H9 (cell line): ENCODE results near the gene CCDC93. TPM values are rescaled to one million over a fixed set of nuclear protein-coding genes. Genes with fewer than 3 reads are reported as not detected.

ENCODE experiments used
- DNase-seq: peaks from one replicate; pipeline ENCODE4 v3.0.0-alpha.2; 2017
- H2AFZ ChIP-seq: one replicate; pipeline ENCODE4 v1.6.1; 2013; ENCODE audit warnings: mild to moderate bottlenecking, low read length, control low read depth, moderate library complexity
- H2AK5ac ChIP-seq: 2 replicates; pipeline ENCODE4 v1.6.1; 2013; ENCODE audit warnings: low read length, control low read depth, mixed read lengths; ENCODE audit not compliant: insufficient read length
- H2BK120ac ChIP-seq: one replicate; pipeline ENCODE4 v1.6.1; 2013; ENCODE audit warnings: low read depth, mild to moderate bottlenecking, low read length, control low read depth, inconsistent platforms; ENCODE audit not compliant: poor library complexity, severe bottlenecking
- H2BK12ac ChIP-seq: 2 replicates; pipeline ENCODE4 v1.6.1; 2013; ENCODE audit warnings: low read length, control low read depth, mixed read lengths, low read depth; ENCODE audit not compliant: insufficient read length
- H2BK15ac ChIP-seq: 2 replicates; pipeline ENCODE4 v1.6.1; 2013; ENCODE audit warnings: low read depth, low read length, control low read depth
- H2BK20ac ChIP-seq: one replicate; pipeline ENCODE4 v1.6.1; 2013; ENCODE audit warnings: low read depth, mild to moderate bottlenecking, low read length, control low read depth, inconsistent platforms; ENCODE audit not compliant: poor library complexity, severe bottlenecking
- H2BK5ac ChIP-seq: 2 replicates; pipeline ENCODE4 v1.6.1; 2013; ENCODE audit warnings: low read length, control low read depth, mixed read lengths; ENCODE audit not compliant: insufficient read length
- H3K14ac ChIP-seq: 2 replicates; pipeline ENCODE4 v1.6.1; 2013; ENCODE audit warnings: low read length, control low read depth; ENCODE audit not compliant: insufficient read depth
- H3K18ac ChIP-seq: 2 replicates; pipeline ENCODE4 v1.6.1; 2013; ENCODE audit warnings: low read depth, mild to moderate bottlenecking, mixed read lengths, low read length, control low read depth; ENCODE audit not compliant: insufficient read length
- H3K23ac ChIP-seq: 2 replicates; pipeline ENCODE4 v1.6.1; 2013; ENCODE audit warnings: low read length, control low read depth, mixed read lengths, low read depth; ENCODE audit not compliant: insufficient read length
- H3K23me2 ChIP-seq: 2 replicates; pipeline ENCODE4 v1.6.1; 2013; ENCODE audit warnings: low read depth, mild to moderate bottlenecking, mixed read lengths, low read length, control low read depth; ENCODE audit not compliant: insufficient read length, poor library complexity, severe bottlenecking
- H3K27ac ChIP-seq: 2 replicates; pipeline ENCODE4 v1.5.1; 2013; ENCODE audit warnings: low read length, control low read depth, mixed read lengths, low read depth; ENCODE audit not compliant: insufficient read length
- H3K27me3 ChIP-seq: 2 replicates; pipeline ENCODE4 v1.6.1; 2013; ENCODE audit warnings: low read length, control low read depth, inconsistent platforms; ENCODE audit not compliant: insufficient read depth
- H3K4ac ChIP-seq: 2 replicates; pipeline ENCODE4 v1.6.1; 2013; ENCODE audit warnings: low read depth, mild to moderate bottlenecking, control low read depth, inconsistent platforms, low read length, moderate library complexity
- H3K4me1 ChIP-seq: 2 replicates; pipeline ENCODE4 v1.6.1; 2013; ENCODE audit warnings: low read length, control low read depth, inconsistent platforms; ENCODE audit not compliant: insufficient read depth
- H3K4me2 ChIP-seq: 2 replicates; pipeline ENCODE4 v1.6.1; 2013; ENCODE audit warnings: low read length, control low read depth, mixed read lengths; ENCODE audit not compliant: insufficient read length, insufficient read depth
- H3K56ac ChIP-seq: 2 replicates; pipeline ENCODE4 v1.6.1; 2013; ENCODE audit warnings: low read depth, mild to moderate bottlenecking, mixed read lengths, low read length, control low read depth; ENCODE audit not compliant: insufficient read length
- H3K79me1 ChIP-seq: 2 replicates; pipeline ENCODE4 v1.6.1; 2013; ENCODE audit warnings: low read depth, mild to moderate bottlenecking, moderate library complexity, low read length, control low read depth, inconsistent platforms; ENCODE audit not compliant: insufficient read depth, poor library complexity, severe bottlenecking
- H3K79me2 ChIP-seq: 2 replicates; pipeline ENCODE4 v1.6.1; 2013; ENCODE audit warnings: low read length, control low read depth, inconsistent platforms; ENCODE audit not compliant: insufficient read depth
- H3K9ac ChIP-seq: 2 replicates; pipeline ENCODE4 v1.6.1; 2013; ENCODE audit warnings: low read length, control low read depth, mixed read lengths; ENCODE audit not compliant: insufficient read length; ENCODE audit errors: extremely low read depth
- H3K9me3 ChIP-seq: one replicate; pipeline ENCODE4 v1.6.1; 2013; ENCODE audit warnings: low read depth, low read length, inconsistent platforms; ENCODE audit not compliant: control insufficient read depth
- H3T11ph ChIP-seq: one replicate; pipeline ENCODE4 v1.6.1; 2013; ENCODE audit warnings: mild to moderate bottlenecking, low read length, control low read depth, inconsistent platforms
- H4K20me1 ChIP-seq: one replicate; pipeline ENCODE4 v1.6.1; 2013; ENCODE audit not compliant: control insufficient read depth, insufficient read length, insufficient read depth
- H4K5ac ChIP-seq: 2 replicates; pipeline ENCODE4 v1.6.1; 2013; ENCODE audit warnings: low read depth, mild to moderate bottlenecking, mixed read lengths, low read length, control low read depth; ENCODE audit not compliant: insufficient read length
- H4K8ac ChIP-seq: replicated peaks from 2 replicates; pipeline ENCODE4 v1.6.1; 2013; ENCODE audit warnings: low read length, control low read depth, mixed read lengths, low read depth; ENCODE audit not compliant: insufficient read length
- H4K91ac ChIP-seq: 2 replicates; pipeline ENCODE4 v1.6.1; 2013; ENCODE audit warnings: low read depth, mild to moderate bottlenecking, moderate library complexity, mixed read lengths, low read length, control low read depth; ENCODE audit not compliant: insufficient read length
- H3K27ac Mint-ChIP-seq, 3 experiments: 2 replicates in 2 of 3; 3 replicates in 1 of 3; pipeline ENCODE4 v1.8.0; 2020 to 2021; ENCODE audit warnings: mixed read lengths in 3 of 3, mild to moderate bottlenecking in 1 of 3, moderate library complexity in 1 of 3
- H3K27me3 Mint-ChIP-seq: 2 replicates; pipeline ENCODE4 v1.8.0; 2021; ENCODE audit warnings: low read depth, mild to moderate bottlenecking, moderate library complexity, mixed read lengths
- H3K36me3 Mint-ChIP-seq, 3 experiments: 2 replicates in 2 of 3; 3 replicates in 1 of 3; pipeline ENCODE4 v1.8.0; 2020 to 2021; ENCODE audit warnings: low read depth in 3 of 3, mixed read lengths in 3 of 3; ENCODE audit not compliant: insufficient read depth in 1 of 3
- H3K4me1 Mint-ChIP-seq, 2 experiments: 2 replicates each; pipeline ENCODE4 v1.8.0; 2020; ENCODE audit warnings: mixed read lengths in 2 of 2
- H3K4me3 Mint-ChIP-seq, 2 experiments: 2 replicates in 1 of 2; 3 replicates in 1 of 2; pipeline ENCODE4 v1.8.0; 2020 to 2021; ENCODE audit warnings: mild to moderate bottlenecking in 2 of 2, mixed read lengths in 2 of 2, moderate library complexity in 1 of 2
- H3K9me3 Mint-ChIP-seq, 2 experiments: 2 replicates in 1 of 2; 3 replicates in 1 of 2; pipeline ENCODE4 v1.8.0; 2020; ENCODE audit warnings: mild to moderate bottlenecking in 2 of 2, mixed read lengths in 2 of 2, moderate library complexity in 1 of 2
- CTCF ChIP-seq: fragments of 200-600 bp; sonication (generic); conservative IDR thresholded peaks from 3 replicates; pipeline ENCODE4 v1.8.0; 2021; ENCODE audit warnings: antibody characterized with exemption, mild to moderate bottlenecking
- WGBS: extraction: QIAGEN DNeasy Blood & Tissue Kit; methylation state at CpG from one replicate; pipeline ENCODE4 v1.1.7; 2013; ENCODE audit warnings: missing lambda C conversion rate, low lambda C conversion rate, mixed read lengths; ENCODE audit not compliant: insufficient read length; ENCODE audit errors: extremely low coverage; 5-methylcytosine and 5-hydroxymethylcytosine counted together
- total RNA-seq: library from RNA; stranded (reverse); gene quantifications from 2 replicates; pipeline ENCODE4 v1.2.1, GENCODE V29; 2021

Gene CCDC93
- total RNA-seq, 1 experiment from 2014 or later = 16.4 TPM

- Mint-ChIP-seq H3K9me3 (peaks cover 0 to 5% of the 10 kb centered on the region in 2 experiments; a peak in 3 of 5 replicates), H3K27ac (no peak overlapping the region; a peak in 1 of 7 replicates)
- H3K18ac ChIP-seq = no peak overlapping the region
Observed at GRCh38 chr2:117931978-117932377, 81.9 kb downstream of the CCDC93 start.

More at GRCh38 chr2:117931978-117932377, 81.9 kb downstream of the CCDC93 start:
- no peaks in the 10 kb centered on the region for H3K9me3 ChIP-seq
- H2BK120ac ChIP-seq = no peak overlapping the region
- H3K23ac ChIP-seq = no peak overlapping the region
- H3K56ac ChIP-seq = no peak overlapping the region
- H3K27ac ChIP-seq = no peak overlapping the region
- no peak overlapping the region for H4K5ac ChIP-seq
- no peaks in the 10 kb centered on the region for H3K4me1 ChIP-seq
- H3K9ac ChIP-seq = no peak overlapping the region
- no peaks in the 10 kb centered on the region for H3K27me3 Mint-ChIP-seq
- H3K4ac ChIP-seq = no peak overlapping the region
- H2AK5ac ChIP-seq = no peak overlapping the region
- H3K27me3 ChIP-seq = no peaks in the 10 kb centered on the region
- no CpG with 5 or more reads among the region's 7 CpGs for WGBS
- no peak overlapping the region for H2BK15ac ChIP-seq
- no peak overlapping the region for H3T11ph ChIP-seq
- no peak overlapping the region for H3K4me3 Mint-ChIP-seq
- H3K36me3 Mint-ChIP-seq = peaks cover 28 to 72% (median 43%) of the 10 kb centered on the region in 3 experiments; a peak in 6 of 7 replicates
- no peaks in the 10 kb centered on the region for H3K79me1 ChIP-seq
- H2AFZ ChIP-seq = no peak overlapping the region
- H3K23me2 ChIP-seq = no peaks in the 10 kb centered on the region
- H3K14ac ChIP-seq = no peak overlapping the region
- H4K8ac ChIP-seq = no peak overlapping the region
- no peaks in the 10 kb centered on the region for H3K4me1 Mint-ChIP-seq
- H4K91ac ChIP-seq = no peak overlapping the region
- H3K79me2 ChIP-seq = no peaks in the 10 kb centered on the region
- TF ChIP-seq CTCF = no peak
- H4K20me1 ChIP-seq = no peaks in the 10 kb centered on the region
- no peak overlapping the region for H2BK12ac ChIP-seq
- no peak overlapping the region for H2BK20ac ChIP-seq
- no peak overlapping the region for H3K4me2 ChIP-seq
- no peak overlapping the region for H2BK5ac ChIP-seq
- DNase-seq = no peak
